ENCODE results near the gene AFF3. TPM values are rescaled to one million over a fixed set of nuclear protein-coding genes. Genes with fewer than 3 reads are reported as not detected.
"Not testable (repeated sequence)": the region's sequence is repeated elsewhere in the genome, so short reads cannot be mapped to it uniquely, and the experiment has no call there.

Gene AFF3
- total RNA-seq, 1 experiment from 2014 or later: 0.05 TPM

- intact Hi-C loops (cut with micrococcal nuclease; ENCODE audit: unreplicated experiment): no loop called here
- H3K4me3 Mint-ChIP-seq (ENCODE audit: unreplicated experiment): no peak overlapping the region
- H3K36me3 ChIP-seq (ENCODE audit: control insufficient read depth, insufficient read depth, low read length): no peaks in the 10 kb centered on the region
- DNase-seq: no peak
- no TSS peak for BruUV-seq (replicated peaks)
- no peak overlapping the region for H3K4me3 ChIP-seq (ENCODE audit: low read depth, low read length)
- H3K27me3 Mint-ChIP-seq (ENCODE audit: insufficient read depth, unreplicated experiment): peaks cover 5% of the 10 kb centered on the region
- CTCF ChIA-PET: no interaction called here
- no peak for TF ChIP-seq CTCF (IDR thresholded peaks at IDR 0.05; ENCODE audit: insufficient read depth in 1 of 2, low read depth in 1 of 2, low read length in 1 of 2, severe bottlenecking in 1 of 2, unreplicated experiment in 1 of 2)
- H3K36me3 Mint-ChIP-seq (ENCODE audit: insufficient read depth, unreplicated experiment): no peaks in the 10 kb centered on the region
- no peaks in the 10 kb centered on the region for H3K4me1 ChIP-seq
- POLR2A ChIA-PET: no interaction called here
- no peak overlapping the region for H3K27ac Mint-ChIP-seq (ENCODE audit: unreplicated experiment)
- peaks cover 20% of the 10 kb centered on the region for H3K9me3 Mint-ChIP-seq (ENCODE audit: unreplicated experiment)
- H3K4me1 Mint-ChIP-seq (ENCODE audit: low read depth, unreplicated experiment): no peaks in the 10 kb centered on the region
- H3K9me3 ChIP-seq: no peaks in the 10 kb centered on the region; the same call in 1 of the 2 replicates
- no peaks in the 10 kb centered on the region; the same call in 1 of the 2 replicates for H3K27me3 ChIP-seq (replicated peaks; ENCODE audit: control insufficient read depth, insufficient read depth, low read length)
Observed at GRCh38 chr2:99775585-99775984, 366.8 kb downstream of the AFF3 start.

GRCh38 chr2:99773642-99774041 lies 368.7 kb downstream of the AFF3 start:
- intact Hi-C loops (cut with micrococcal nuclease; ENCODE audit: unreplicated experiment); H3K36me3 Mint-ChIP-seq (ENCODE audit: insufficient read depth, unreplicated experiment); CTCF ChIA-PET; BruUV-seq (replicated peaks); H3K4me3 Mint-ChIP-seq (ENCODE audit: unreplicated experiment); H3K27ac Mint-ChIP-seq (ENCODE audit: unreplicated experiment); H3K4me1 Mint-ChIP-seq (ENCODE audit: low read depth, unreplicated experiment); H3K27me3 ChIP-seq (replicated peaks; ENCODE audit: control insufficient read depth, insufficient read depth, low read length); H3K4me3 ChIP-seq (ENCODE audit: low read depth, low read length); H3K9me3 ChIP-seq; DNase-seq; H3K4me1 ChIP-seq; H3K36me3 ChIP-seq (ENCODE audit: control insufficient read depth, insufficient read depth, low read length); H3K27me3 Mint-ChIP-seq (ENCODE audit: insufficient read depth, unreplicated experiment); POLR2A ChIA-PET: not testable (repeated sequence)
- H3K9me3 Mint-ChIP-seq (ENCODE audit: unreplicated experiment): peaks cover 14% of the 10 kb centered on the region

- ChIA-PET POLR2A (no interaction called here), CTCF (no interaction called here)
- peaks cover 6% of the 10 kb centered on the region for H3K9me3 Mint-ChIP-seq (ENCODE audit: unreplicated experiment)
- no peaks in the 10 kb centered on the region for H3K36me3 Mint-ChIP-seq (ENCODE audit: insufficient read depth, unreplicated experiment)
- Histone ChIP-seq H3K4me3 (ENCODE audit: low read depth, low read length) (no peak overlapping the region), H3K27me3 (replicated peaks; ENCODE audit: control insufficient read depth, insufficient read depth, low read length) (no peaks in the 10 kb centered on the region), H3K4me1 (no peaks in the 10 kb centered on the region), H3K36me3 (ENCODE audit: control insufficient read depth, insufficient read depth, low read length) (no peaks in the 10 kb centered on the region), H3K9me3 (no peaks in the 10 kb centered on the region)
- no peaks in the 10 kb centered on the region for H3K4me1 Mint-ChIP-seq (ENCODE audit: low read depth, unreplicated experiment)
- no peak overlapping the region for H3K4me3 Mint-ChIP-seq (ENCODE audit: unreplicated experiment)
- no TSS peak for BruUV-seq (replicated peaks)
- no peak overlapping the region for H3K27ac Mint-ChIP-seq (ENCODE audit: unreplicated experiment)
- intact Hi-C loops (cut with micrococcal nuclease; ENCODE audit: unreplicated experiment): no loop called here
- TF ChIP-seq CTCF (IDR thresholded peaks at IDR 0.05; ENCODE audit: insufficient read depth in 1 of 2, low read depth in 1 of 2, low read length in 1 of 2, severe bottlenecking in 1 of 2, unreplicated experiment in 1 of 2): no peak
- no peak for DNase-seq
- no peaks in the 10 kb centered on the region for H3K27me3 Mint-ChIP-seq (ENCODE audit: insufficient read depth, unreplicated experiment)
Observed at GRCh38 chr2:99772591-99773331, 369.6 kb downstream of the AFF3 start.
